ENCODE results near the gene COA4. TPM values are rescaled to one million over a fixed set of nuclear protein-coding genes. Genes with fewer than 3 reads are reported as not detected.

The COA4 gene
- total RNA-seq, 1 donor from 2014 or later: 42.5 TPM

- Mint-ChIP-seq H3K36me3 (ENCODE audit: low read depth) (peaks cover 27% of the 10 kb centered on the region), H3K9me3 (ENCODE audit: low read depth) (no peaks in the 10 kb centered on the region), H3K27me3 (ENCODE audit: low read depth) (no peaks in the 10 kb centered on the region), H3K4me3 (ENCODE audit: unreplicated experiment) (no peak overlapping the region), H3K4me1 (ENCODE audit: low read depth) (no peaks in the 10 kb centered on the region), H3K27ac (ENCODE audit: unreplicated experiment) (no peak overlapping the region)
- DNase-seq (ENCODE audit: low spot score): no peak
- no peak for TF ChIP-seq CTCF (IDR thresholded peaks at IDR 0.05)
Measured at GRCh38 chr11:73912026-73912425, 35.4 kb upstream of the COA4 start.

- DNase-seq (ENCODE audit: low spot score): no peak
- H3K36me3 Mint-ChIP-seq (ENCODE audit: low read depth): peaks cover 18% of the 10 kb centered on the region
- H3K27me3 Mint-ChIP-seq (ENCODE audit: low read depth): no peaks in the 10 kb centered on the region
- no peak overlapping the region for H3K4me3 Mint-ChIP-seq (ENCODE audit: unreplicated experiment)
- no peaks in the 10 kb centered on the region for H3K4me1 Mint-ChIP-seq (ENCODE audit: low read depth)
- no peaks in the 10 kb centered on the region for H3K9me3 Mint-ChIP-seq (ENCODE audit: low read depth)
- no peak overlapping the region for H3K27ac Mint-ChIP-seq (ENCODE audit: unreplicated experiment)
- TF ChIP-seq CTCF (IDR thresholded peaks at IDR 0.05): no peak
Measured at GRCh38 chr11:73907191-73907590, 30.5 kb upstream of the COA4 start.

- TF ChIP-seq CTCF (IDR thresholded peaks at IDR 0.05): no peak
- Mint-ChIP-seq H3K4me1 (ENCODE audit: low read depth) (no peaks in the 10 kb centered on the region), H3K27ac (ENCODE audit: unreplicated experiment) (no peak overlapping the region), H3K36me3 (ENCODE audit: low read depth) (peaks cover 15% of the 10 kb centered on the region), H3K9me3 (ENCODE audit: low read depth) (no peaks in the 10 kb centered on the region), H3K4me3 (ENCODE audit: unreplicated experiment) (no peak overlapping the region), H3K27me3 (ENCODE audit: low read depth) (no peaks in the 10 kb centered on the region)
- DNase-seq (ENCODE audit: low spot score): no peak
Measured at GRCh38 chr11:73902303-73902702, 25.7 kb upstream of the COA4 start.

- H3K27me3 Mint-ChIP-seq (ENCODE audit: low read depth): no peaks in the 10 kb centered on the region
- H3K27ac Mint-ChIP-seq (ENCODE audit: unreplicated experiment): no peak overlapping the region
- no peak overlapping the region for H3K4me3 Mint-ChIP-seq (ENCODE audit: unreplicated experiment)
- DNase-seq (ENCODE audit: low spot score): no peak
- TF ChIP-seq CTCF (IDR thresholded peaks at IDR 0.05): no peak
- H3K36me3 Mint-ChIP-seq (ENCODE audit: low read depth): peaks cover 5% of the 10 kb centered on the region
- H3K9me3 Mint-ChIP-seq (ENCODE audit: low read depth): no peaks in the 10 kb centered on the region
- H3K4me1 Mint-ChIP-seq (ENCODE audit: low read depth): peaks cover 3% of the 10 kb centered on the region
Measured at GRCh38 chr11:73894725-73895335, 18.2 kb upstream of the COA4 start.

- H3K27me3 Mint-ChIP-seq (ENCODE audit: low read depth): no peaks in the 10 kb centered on the region
- peaks cover 3% of the 10 kb centered on the region for H3K4me1 Mint-ChIP-seq (ENCODE audit: low read depth)
- H3K9me3 Mint-ChIP-seq (ENCODE audit: low read depth): no peaks in the 10 kb centered on the region
Measured at GRCh38 chr11:73893041-73893440, 16.4 kb upstream of the COA4 start.

More at GRCh38 chr11:73893041-73893440, 16.4 kb upstream of the COA4 start:
- Mint-ChIP-seq H3K36me3 (ENCODE audit: low read depth) (peaks cover 4% of the 10 kb centered on the region), H3K4me3 (ENCODE audit: unreplicated experiment) (no peak overlapping the region), H3K27ac (ENCODE audit: unreplicated experiment) (no peak overlapping the region)
- DNase-seq (ENCODE audit: low spot score): no peak
- TF ChIP-seq CTCF (IDR thresholded peaks at IDR 0.05): no peak

Measured in chondrocyte (in vitro differentiated cells).